GM19193 (cell line): ENCODE results near the gene CDK4.

Experiments used
- POLR2A ChIP-seq: IDR thresholded peaks from 4 replicates; pipeline ENCODE4 v1.6.1; 2011; ENCODE audit not compliant: insufficient read depth, insufficient read length; ENCODE audit errors: extremely low read depth

CDK4 gene

DNA sequence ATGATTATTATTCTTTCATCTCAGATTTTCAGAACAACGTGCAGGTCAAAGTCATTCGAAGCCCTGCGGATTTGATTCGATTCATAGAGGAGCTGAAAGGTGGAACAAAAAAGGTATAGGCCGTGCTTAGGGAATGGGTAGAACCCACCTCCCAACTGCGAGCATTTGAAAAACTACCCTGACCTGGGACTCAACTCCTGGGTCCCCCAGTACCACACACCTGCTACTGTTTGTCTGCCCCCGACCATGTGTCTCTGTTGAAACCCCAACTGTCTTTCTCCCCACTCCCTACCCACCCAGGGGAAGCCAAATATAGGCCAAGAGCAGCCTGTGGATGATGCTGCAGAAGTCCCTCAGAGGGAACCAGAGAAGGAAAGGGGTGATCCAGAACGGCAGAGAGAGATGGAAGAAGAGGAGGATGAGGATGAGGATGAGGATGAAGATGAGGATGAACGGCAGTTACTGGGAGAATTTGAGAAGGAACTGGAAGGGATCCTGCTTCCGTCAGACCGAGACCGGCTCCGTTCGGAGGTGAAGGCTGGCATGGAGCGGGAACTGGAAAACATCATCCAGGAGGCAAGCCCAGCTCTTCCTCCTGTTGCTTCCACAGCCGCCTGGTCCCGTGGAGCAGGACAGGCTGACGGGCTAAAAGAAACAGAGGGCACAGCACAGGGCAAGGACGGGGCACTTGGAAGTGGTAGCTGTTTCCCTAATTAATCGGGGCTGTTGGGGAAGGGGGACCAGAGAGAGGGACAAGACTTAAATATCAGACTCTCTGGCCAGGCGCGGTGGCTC, 34.1 kb downstream of the CDK4 start:
- TF ChIP-seq POLR2A, result no peak

DNA sequence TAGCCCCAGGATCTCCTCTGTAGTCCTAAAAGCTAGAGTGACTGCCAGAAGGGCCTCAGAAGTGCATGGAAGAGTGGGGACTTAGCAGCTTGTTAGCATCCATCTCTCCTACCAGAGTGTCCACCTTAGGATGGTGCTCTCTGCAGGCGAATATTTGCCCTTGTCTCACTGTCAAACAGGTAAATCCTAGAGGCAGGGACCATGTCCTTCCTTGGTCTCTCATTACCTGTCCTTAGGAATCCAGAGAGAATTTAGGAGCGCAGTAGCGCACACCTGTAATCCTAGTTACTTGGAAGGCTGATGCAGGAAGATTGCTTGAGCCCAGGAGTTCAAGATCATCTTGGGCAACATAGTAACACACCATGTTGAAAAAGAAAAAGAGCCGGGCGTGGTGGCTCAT, 35.0 kb downstream of the CDK4 start:
- no peak for TF ChIP-seq POLR2A

DNA sequence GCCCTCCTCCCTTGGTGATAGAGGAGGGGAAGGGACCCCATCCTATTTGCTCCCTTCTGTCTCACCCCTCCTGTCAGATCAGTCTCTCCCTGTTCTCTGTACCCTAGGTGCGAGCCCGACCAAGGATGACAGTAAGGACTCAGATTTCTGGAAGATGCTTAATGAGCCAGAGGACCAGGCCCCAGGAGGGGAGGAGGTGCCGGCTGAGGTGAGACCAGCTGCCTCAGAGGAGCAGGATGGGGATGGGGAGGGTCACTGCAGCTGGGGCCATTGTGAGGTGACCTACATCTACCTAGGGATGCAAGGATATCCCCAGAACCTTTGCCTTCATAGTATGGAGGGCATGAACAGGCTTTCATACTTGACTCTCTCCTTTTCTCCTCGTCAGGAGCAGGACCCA, 35.8 kb downstream of the CDK4 start:
- TF ChIP-seq POLR2A, result no peak

DNA sequence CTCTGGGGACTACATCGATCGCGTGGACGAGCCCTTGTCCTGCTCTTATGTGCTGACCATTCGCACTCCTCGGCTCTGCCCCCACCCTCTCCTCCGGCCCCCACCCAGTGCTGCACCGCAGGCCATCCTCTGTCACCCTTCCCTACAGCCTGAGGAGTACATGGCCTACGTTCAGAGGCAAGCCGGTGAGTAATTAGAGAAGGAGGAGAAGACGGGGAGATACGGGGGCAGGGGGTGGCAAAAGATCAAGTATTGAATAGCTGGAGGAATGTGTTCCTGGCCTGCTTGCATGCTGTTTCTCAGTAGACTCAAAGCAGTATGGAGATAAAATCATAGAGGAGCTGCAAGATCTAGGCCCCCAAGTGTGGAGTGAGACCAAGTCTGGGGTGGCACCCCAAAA, 36.3 kb downstream of the CDK4 start:
- no peak for TF ChIP-seq POLR2A

DNA sequence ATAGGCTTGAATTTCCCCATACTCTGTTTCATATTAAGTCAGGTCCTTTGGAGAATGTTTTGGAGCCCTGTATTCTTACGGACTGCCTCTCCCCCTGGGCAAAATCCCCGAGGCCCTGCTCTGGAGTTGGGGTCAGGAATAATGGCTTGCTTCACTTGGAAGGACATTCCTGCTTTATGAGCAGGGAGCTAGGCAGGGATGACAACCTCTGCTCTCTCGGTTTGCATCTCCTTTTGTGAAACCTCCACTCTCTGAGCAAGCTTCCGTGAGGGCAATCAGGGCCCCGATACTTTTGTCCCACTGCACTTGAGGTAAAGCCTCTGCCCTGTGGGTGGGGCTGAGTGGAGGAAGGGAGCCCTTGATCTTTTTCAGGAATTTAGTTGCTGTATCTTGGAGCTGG, 38.9 kb downstream of the CDK4 start:
- TF ChIP-seq POLR2A, result no peak

DNA sequence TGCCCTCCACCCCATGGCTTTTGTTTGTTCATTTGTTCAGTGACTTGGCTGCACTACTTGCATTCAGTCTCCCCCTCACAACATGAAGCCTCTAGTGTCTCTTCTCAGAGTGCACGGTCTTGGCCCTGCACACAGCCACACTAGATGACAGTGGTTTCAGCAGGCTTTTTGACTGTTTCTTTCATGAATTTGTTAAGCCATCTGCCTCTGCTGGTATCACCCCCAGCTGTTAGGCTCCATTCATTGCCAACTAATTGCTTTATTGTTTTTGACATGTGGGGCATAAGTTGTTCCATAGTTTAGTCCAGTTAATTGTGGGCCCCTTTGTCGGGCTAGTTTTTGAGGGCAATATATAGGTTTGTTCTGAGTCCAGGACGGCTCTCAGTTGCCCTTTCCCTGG, 39.4 kb downstream of the CDK4 start:
- no peak for TF ChIP-seq POLR2A

DNA sequence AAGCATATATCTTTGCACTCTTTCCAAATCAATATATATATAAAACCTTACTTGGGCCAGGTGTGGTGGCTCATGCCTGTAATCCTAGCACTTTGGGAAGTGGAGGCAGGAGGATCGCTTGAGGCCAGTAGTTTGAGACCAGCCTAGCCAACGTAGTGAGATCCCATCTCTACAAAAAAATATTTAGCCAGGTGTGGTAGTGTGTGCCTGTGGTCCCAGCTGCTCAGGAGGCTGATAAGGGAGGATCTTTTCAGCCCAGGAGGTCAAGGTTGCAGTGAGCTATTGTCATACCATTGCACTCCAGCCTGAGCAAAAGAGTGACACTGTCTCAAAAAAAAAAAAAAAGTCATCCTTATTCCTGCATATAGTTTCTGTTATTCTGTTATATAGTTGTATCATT, 43.8 kb downstream of the CDK4 start:
- no peak for TF ChIP-seq POLR2A

DNA sequence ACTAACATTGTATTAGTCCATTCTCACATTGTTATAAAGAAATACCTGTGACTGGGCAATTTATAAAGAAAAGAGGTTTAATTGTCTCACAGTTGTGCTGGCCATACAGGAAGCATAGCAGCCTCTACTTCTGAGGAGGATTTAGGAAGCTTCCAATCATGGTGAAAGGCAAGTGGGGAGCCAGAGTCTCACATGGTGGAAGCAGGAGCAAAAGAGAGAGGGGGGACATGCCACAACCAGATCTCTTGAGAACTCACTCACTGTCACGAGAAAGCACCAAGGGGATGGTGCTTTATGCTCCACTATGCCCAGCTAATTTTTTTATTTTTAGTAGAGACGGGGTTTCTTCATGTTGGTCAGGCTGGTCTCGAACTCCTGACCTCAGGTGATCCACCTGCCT, 44.9 kb downstream of the CDK4 start:
- no peak for TF ChIP-seq POLR2A

DNA sequence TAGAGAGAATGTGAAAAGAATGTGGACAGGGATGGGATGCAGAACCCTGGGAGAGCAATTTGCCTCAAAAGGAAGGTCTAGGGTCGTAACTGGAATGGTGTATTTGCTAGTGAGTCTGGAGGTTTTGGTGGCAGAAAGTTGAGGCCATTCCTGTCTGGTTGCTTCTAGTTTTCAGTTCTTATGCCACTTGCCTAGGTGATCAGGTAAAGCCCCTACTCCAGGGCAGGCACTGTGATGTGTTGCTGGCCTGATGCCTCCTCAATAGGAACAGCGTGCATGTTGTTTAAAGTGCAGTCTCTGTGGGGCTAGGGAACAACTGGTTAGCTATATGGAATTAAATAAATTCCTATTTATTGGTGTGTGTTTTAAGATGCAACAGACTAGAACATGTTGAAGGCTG, 51.8 kb downstream of the CDK4 start:
- no peak for TF ChIP-seq POLR2A

DNA sequence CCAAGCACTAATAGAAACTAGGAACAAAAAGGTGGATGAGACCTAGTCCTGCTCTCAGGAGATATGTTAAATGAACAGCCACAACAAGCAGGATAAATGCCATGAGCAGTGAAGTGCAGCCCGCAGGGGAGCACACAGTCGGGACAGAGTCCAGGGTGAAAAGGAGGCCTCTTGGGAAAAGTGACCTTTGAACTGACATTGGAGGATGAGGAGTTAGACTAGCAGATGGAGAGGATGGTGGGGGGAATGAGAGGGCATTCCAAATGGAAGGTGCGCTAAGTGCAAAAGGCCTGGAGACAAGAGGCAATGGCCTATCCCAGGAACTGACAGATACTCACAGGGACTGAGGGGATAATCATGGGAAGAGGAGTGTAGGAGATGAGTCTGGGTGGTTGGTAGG, 53.7 kb downstream of the CDK4 start:
- TF ChIP-seq POLR2A, result no peak
